OCI-LY3 (cell line): ENCODE results near the gene BRMS1L.
A peak's percentile ranks its signal among the peaks of the same experiment; 100 is the strongest.
"Not testable (repeated sequence)": the region's sequence is repeated elsewhere in the genome, so short reads cannot be mapped to it uniquely, and the experiment has no call there.

Source experiments
- H2AFZ ChIP-seq: fragments of 200-600, 300-600 bp; shearing (Covaris generic); 2 replicates; pipeline ENCODE4 v1.6.0; 2014; ENCODE audit warnings: antibody characterized with exemption, low read depth, low read length
- H3K27ac ChIP-seq: fragments of 200-600, 300-600 bp; sonication (generic); 2 replicates; pipeline ENCODE4 v1.5.1; 2014; ENCODE audit warnings: mild to moderate bottlenecking, low read length, moderate library complexity, mixed read lengths
- H3K27me3 ChIP-seq: fragments of 200-600, 300-600 bp; sonication (generic); 2 replicates; pipeline ENCODE4 v1.6.1; 2014; ENCODE audit warnings: low read depth, low read length, mixed read lengths
- H3K36me3 ChIP-seq: fragments of 200-600, 300-600 bp; sonication (generic); replicated peaks from 2 replicates; pipeline ENCODE3; 2014; ENCODE audit warnings: low read depth, low read length, mixed read lengths
- H3K4me1 ChIP-seq: fragments of 300-600, 200-600 bp; sonication (generic); 2 replicates; pipeline ENCODE4 v1.6.1; 2014; ENCODE audit warnings: low read length, mixed read lengths
- H3K4me2 ChIP-seq: fragments of 200-600, 300-600 bp; sonication (generic); 2 replicates; pipeline ENCODE4 v1.6.1; 2014; ENCODE audit warnings: low read length, mixed read lengths
- H3K4me3 ChIP-seq: fragments of 300-600, 200-600 bp; sonication (generic); 2 replicates; pipeline ENCODE4 v1.5.1; 2014; ENCODE audit warnings: antibody characterized with exemption, mild to moderate bottlenecking, low read length, moderate library complexity
- H3K79me2 ChIP-seq: fragments of 300-600, 200-600 bp; shearing (Covaris generic); 2 replicates; pipeline ENCODE4 v1.6.1; 2014; ENCODE audit warnings: mild to moderate bottlenecking, low read length, mixed read lengths
- H3K9ac ChIP-seq: fragments of 300-600, 200-600 bp; shearing (Covaris generic); 2 replicates; pipeline ENCODE4 v1.6.0; 2014; ENCODE audit warnings: mild to moderate bottlenecking, low read length, moderate library complexity
- H3K9me3 ChIP-seq: fragments of 200-600, 300-600 bp; shearing (Covaris generic); 2 replicates; pipeline ENCODE4 v1.6.1; 2014; ENCODE audit warnings: low read length, mixed read lengths; ENCODE audit not compliant: insufficient read depth
- H4K20me1 ChIP-seq: fragments of 200-600, 300-600 bp; sonication (generic); 2 replicates; pipeline ENCODE4 v1.6.1; 2016; ENCODE audit warnings: low read length, mixed read lengths; ENCODE audit not compliant: insufficient read depth
- EZH2phosphoT487 ChIP-seq: fragments of 200-600 bp; shearing (Covaris generic); IDR thresholded peaks from 2 replicates; pipeline ENCODE4 v1.6.1; 2018; ENCODE audit warnings: antibody characterized with exemption, mixed run types, low read depth
- TF ChIP-seq, protein P1 (sequence below): fragments of 200-600, 300-600 bp; sonication (generic); IDR thresholded peaks from 2 replicates; pipeline ENCODE4 v1.5.1; 2014; ENCODE audit warnings: antibody characterized with exemption, low read length, low read depth

The BRMS1L gene

GRCh38 chr14:35826218-35826951, at the start of gene BRMS1L:
Gene BRMS1L, plus strand, starts transcription at chr14:35826338. Its CDS starts 179 bp downstream, at chr14:35826517.
- Histone ChIP-seq H3K9me3 (no peaks in the 10 kb centered on the region), H3K27me3 (no peaks in the 10 kb centered on the region), H3K79me2 (peaks cover 14% of the 10 kb centered on the region), H3K4me1 (peaks cover 11% of the 10 kb centered on the region), H3K9ac (peak within 1 kb of the TSS; percentile 90), H3K4me2 (peak within 1 kb of the TSS; percentile 83), H4K20me1 (no peaks in the 10 kb centered on the region), H2AFZ (peak within 1 kb of the TSS; percentile 85), H3K27ac (peak within 1 kb of the TSS; percentile 73), H3K4me3 (peak within 1 kb of the TSS; percentile 91), H3K36me3 (no peaks in the 10 kb centered on the region)
- TF ChIP-seq EZH2phosphoT487, result no peak
- TF ChIP-seq, protein P1, sequence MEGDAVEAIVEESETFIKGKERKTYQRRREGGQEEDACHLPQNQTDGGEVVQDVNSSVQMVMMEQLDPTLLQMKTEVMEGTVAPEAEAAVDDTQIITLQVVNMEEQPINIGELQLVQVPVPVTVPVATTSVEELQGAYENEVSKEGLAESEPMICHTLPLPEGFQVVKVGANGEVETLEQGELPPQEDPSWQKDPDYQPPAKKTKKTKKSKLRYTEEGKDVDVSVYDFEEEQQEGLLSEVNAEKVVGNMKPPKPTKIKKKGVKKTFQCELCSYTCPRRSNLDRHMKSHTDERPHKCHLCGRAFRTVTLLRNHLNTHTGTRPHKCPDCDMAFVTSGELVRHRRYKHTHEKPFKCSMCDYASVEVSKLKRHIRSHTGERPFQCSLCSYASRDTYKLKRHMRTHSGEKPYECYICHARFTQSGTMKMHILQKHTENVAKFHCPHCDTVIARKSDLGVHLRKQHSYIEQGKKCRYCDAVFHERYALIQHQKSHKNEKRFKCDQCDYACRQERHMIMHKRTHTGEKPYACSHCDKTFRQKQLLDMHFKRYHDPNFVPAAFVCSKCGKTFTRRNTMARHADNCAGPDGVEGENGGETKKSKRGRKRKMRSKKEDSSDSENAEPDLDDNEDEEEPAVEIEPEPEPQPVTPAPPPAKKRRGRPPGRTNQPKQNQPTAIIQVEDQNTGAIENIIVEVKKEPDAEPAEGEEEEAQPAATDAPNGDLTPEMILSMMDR, result no peak

- Histone ChIP-seq H3K79me2 (peaks cover 5% of the 10 kb centered on the region; the same call in 1 of the 2 replicates), H3K27me3 (no peaks in the 10 kb centered on the region), H3K4me1 (no peaks in the 10 kb centered on the region), H3K9ac (no peak overlapping the region), H3K4me2 (no peak overlapping the region), H3K4me3 (no peak overlapping the region), H3K9me3 (no peaks in the 10 kb centered on the region), H4K20me1 (no peaks in the 10 kb centered on the region), H3K36me3 (no peaks in the 10 kb centered on the region), H3K27ac (no peak overlapping the region), H2AFZ (no peak overlapping the region)
- TF ChIP-seq, protein P1, result no peak
- TF ChIP-seq EZH2phosphoT487, result no peak
Observed at GRCh38 chr14:35776823-35777222, 49.3 kb upstream of the BRMS1L start.

GRCh38 chr14:35777550-35777949, 48.6 kb upstream of the BRMS1L start:
- H3K4me2 ChIP-seq, H3K9me3 ChIP-seq, H3K36me3 ChIP-seq: not testable (repeated sequence)

GRCh38 chr14:35779368-35779767, 46.8 kb upstream of the BRMS1L start:
- H3K27ac ChIP-seq, result no peak overlapping the region
- H3K4me3 ChIP-seq, result no peak overlapping the region
- H2AFZ ChIP-seq, result no peak overlapping the region
- H3K4me2 ChIP-seq, result no peak overlapping the region
- H3K9ac ChIP-seq, result no peak overlapping the region
- no peaks in the 10 kb centered on the region for H3K36me3 ChIP-seq
- no peaks in the 10 kb centered on the region for H4K20me1 ChIP-seq
- H3K9me3 ChIP-seq, result no peaks in the 10 kb centered on the region
- peaks cover 11% of the 10 kb centered on the region; the same call in 1 of the 2 replicates for H3K79me2 ChIP-seq
- TF ChIP-seq EZH2phosphoT487, result no peak
- TF ChIP-seq, protein P1, result no peak
- no peaks in the 10 kb centered on the region for H3K27me3 ChIP-seq
- no peaks in the 10 kb centered on the region for H3K4me1 ChIP-seq

More at GRCh38 chr14:35777550-35777949, 48.6 kb upstream of the BRMS1L start:
- H2AFZ ChIP-seq, H3K27me3 ChIP-seq, H3K4me1 ChIP-seq, H3K9ac ChIP-seq, H4K20me1 ChIP-seq, H3K4me3 ChIP-seq, H3K79me2 ChIP-seq, H3K27ac ChIP-seq: not testable (repeated sequence)
